K562 (cell line): ENCODE measurements around the gene EFNA2. TPM values are rescaled to one million over a fixed set of nuclear protein-coding genes. Genes with fewer than 3 reads are reported as not detected.
A peak's percentile ranks its signal among the peaks of the same experiment; 100 is the strongest.

Source experiments
- ATAC-seq: fragments of 200-7000 bp; cut with Tn5 transposase; 3 replicates; pipeline ENCODE4 v1.9.1; 2020; ENCODE audit warnings: moderate library complexity
- BruUV-seq: library from RNA; stranded (reverse); fragments of 400-500 nt; replicated peaks from 2 replicates; lab custom pipeline; 2021; lab: Mats Ljungman, UMichigan
- CTCF ChIA-PET: fragments of 300-600 bp; formaldehyde crosslinking; extraction: SDS; loops from one replicate; lab custom pipeline; 2021; ENCODE audit warnings: low intra/inter-chr PET ratio; lab: Yijun Ruan, JAX
- POLR2A ChIA-PET: fragments of 300-600, 350-650 bp; sonication (Branson Sonifier 250); formaldehyde crosslinking; extraction: SDS; loops from one replicate; lab custom pipeline; 2021; ENCODE audit warnings: antibody characterized with exemption, inconsistent platforms; lab: Yijun Ruan, JAX
- DNase-seq, 4 experiments: peaks; one replicate each; pipeline versions ENCODE4 v3.0.0 to v3.0.0-alpha.2; 2011 to 2018; ENCODE audit warnings: low spot score in 3 of 4, mixed read lengths in 3 of 4; ENCODE audit errors: extremely low read depth in 1 of 4
- FAIRE-seq: peaks from 2 replicates; lab custom pipeline; 2011; peaks lifted over from hg19 to GRCh38; lab: Jason Lieb, UNC
- H2AFZ ChIP-seq: 2 replicates; pipeline ENCODE4 v1.6.0; 2011; ENCODE audit warnings: low read depth, low read length, control low read depth, inconsistent platforms
- H3K27ac ChIP-seq: fragments of 200-600 bp; 3 replicates; pipeline ENCODE4 v1.8.0; 2011; ENCODE audit warnings: low read depth, mild to moderate bottlenecking, control low read depth, inconsistent platforms, low read length, moderate library complexity, mixed read lengths; ENCODE audit errors: extremely low read depth
- H3K27me3 ChIP-seq, 2 experiments: fragments of 300-600 bp in 1 of 2; 2 replicates in 1 of 2; 3 replicates in 1 of 2; pipeline versions ENCODE4 v1.6.0 to v1.8.0; 2011; ENCODE audit warnings: inconsistent platforms in 2 of 2, low read length in 2 of 2, mild to moderate bottlenecking in 1 of 2, mixed read lengths in 1 of 2, moderate library complexity in 1 of 2; ENCODE audit not compliant: control insufficient read depth in 2 of 2, insufficient read depth in 2 of 2
- H3K36me3 ChIP-seq: fragments of 300-600 bp; 3 replicates; pipeline ENCODE4 v1.8.0; 2011; ENCODE audit warnings: mild to moderate bottlenecking, low read length, inconsistent platforms; ENCODE audit not compliant: control insufficient read depth, insufficient read depth
- H3K4me1 ChIP-seq, 2 experiments: fragments of 200-600 bp in 1 of 2; replicated peaks in 1 of 2; 2 replicates in 1 of 2; 3 replicates in 1 of 2; pipeline versions ENCODE4 v1.5.1 to v1.8.0; 2011; ENCODE audit warnings: inconsistent platforms in 2 of 2, low read length in 2 of 2, mild to moderate bottlenecking in 1 of 2, mixed read lengths in 1 of 2, moderate library complexity in 1 of 2; ENCODE audit not compliant: control insufficient read depth in 2 of 2, insufficient read depth in 2 of 2
- H3K4me2 ChIP-seq: 2 replicates; pipeline ENCODE4 v1.6.1; 2011; ENCODE audit warnings: low read length, control low read depth, inconsistent platforms, mixed read lengths; ENCODE audit not compliant: insufficient read depth
- H3K4me3 ChIP-seq: fragments of 200-600 bp; sonication (generic), shearing (Covaris generic); 2 replicates; pipeline ENCODE4 v1.5.1; 2016; ENCODE audit warnings: control low read depth, inconsistent platforms
- H3K79me2 ChIP-seq: fragments of 200-600 bp; 3 replicates; pipeline ENCODE4 v1.8.0; 2011; ENCODE audit warnings: low read length, inconsistent platforms; ENCODE audit not compliant: control insufficient read depth, insufficient read depth
- H3K9ac ChIP-seq, 2 experiments: 2 replicates each; pipeline versions ENCODE4 v1.6.0 to v1.6.1; 2011; ENCODE audit warnings: low read depth in 2 of 2, low read length in 2 of 2, control low read depth in 1 of 2, inconsistent platforms in 1 of 2, mild to moderate bottlenecking in 1 of 2, mixed read lengths in 1 of 2; ENCODE audit not compliant: insufficient read depth in 1 of 2
- H3K9me1 ChIP-seq: one replicate; pipeline ENCODE4 v1.6.0; 2011; ENCODE audit warnings: inconsistent platforms, mild to moderate bottlenecking, low read length, moderate library complexity; ENCODE audit not compliant: control insufficient read depth, insufficient read depth
- H3K9me3 ChIP-seq: replicated peaks from 2 replicates; pipeline ENCODE4 v1.5.1; 2011; ENCODE audit warnings: low read depth, low read length, inconsistent platforms; ENCODE audit not compliant: control insufficient read depth, insufficient read depth
- H4K20me1 ChIP-seq: replicated peaks from 2 replicates; pipeline ENCODE4 v1.6.1; 2011; ENCODE audit warnings: low read length, inconsistent platforms, mixed read lengths; ENCODE audit not compliant: control insufficient read depth, insufficient read depth
- C11orf30 ChIP-seq: fragments of 450-650 bp; IDR thresholded peaks from 2 replicates; pipeline ENCODE4 v1.6.1; 2016; ENCODE audit warnings: low read depth, mild to moderate bottlenecking
- FOXO4 ChIP-seq: fragments of 450-650 bp; formaldehyde crosslinking; IDR thresholded peaks from 2 replicates; pipeline ENCODE4 v1.4.0; 2020; ENCODE audit warnings: mild to moderate bottlenecking, moderate library complexity
- KLF6 ChIP-seq: fragments of 250-450 bp; sonication (Bioruptor Pico); IDR thresholded peaks from 2 replicates; pipeline ENCODE4 v1.4.0; 2020; ENCODE audit warnings: mild to moderate bottlenecking, moderate library complexity, borderline replicate concordance
- MCM3 ChIP-seq: fragments of 450-650 bp; IDR thresholded peaks from 2 replicates; pipeline ENCODE4 v1.6.1; 2016
- NONO ChIP-seq, 2 experiments: fragments of 200-400 bp in 1 of 2; fragments of 450-650 bp in 1 of 2; formaldehyde crosslinking in 1 of 2; IDR thresholded peaks; 2 replicates each; pipeline ENCODE4 v1.6.1; 2017; ENCODE audit warnings: low read depth in 2 of 2, mild to moderate bottlenecking in 2 of 2, moderate library complexity in 2 of 2, low read length in 1 of 2
- POLR2A ChIP-seq: fragments of 450-650 bp; conservative IDR thresholded peaks from 2 replicates; pipeline ENCODE4 v1.6.1; 2016
- SMARCA4 ChIP-seq: fragments of 450-650 bp; IDR thresholded peaks from 2 replicates; pipeline ENCODE4 v1.6.1; 2016
- SP2 ChIP-seq: IDR thresholded peaks from 2 replicates; pipeline ENCODE4 v1.6.1; 2011; ENCODE audit warnings: mild to moderate bottlenecking, low read depth, low read length, moderate library complexity; ENCODE audit not compliant: poor library complexity, severe bottlenecking; ENCODE audit errors: extremely low read depth
- SRF ChIP-seq, 2 experiments: fragments of 250-450, 450-650 bp in 1 of 2; sonication (Bioruptor Pico) in 1 of 2; sonication (generic) in 1 of 2; formaldehyde crosslinking; IDR thresholded peaks; 2 replicates each; pipeline versions ENCODE4 v1.5.0 to v1.5.1; 2020 to 2022; ENCODE audit warnings: mild to moderate bottlenecking in 1 of 2, missing genetic modification reagents in 1 of 2
- ZBTB7A ChIP-seq: IDR thresholded peaks from 2 replicates; pipeline ENCODE4 v1.6.1; 2011; ENCODE audit warnings: low read depth, mild to moderate bottlenecking, low read length, moderate library complexity, borderline replicate concordance; ENCODE audit not compliant: control insufficient read depth
- ZNF316 ChIP-seq: fragments of 450-650 bp; IDR thresholded peaks from 2 replicates; pipeline ENCODE4 v1.6.1; 2016
- ZNF785 ChIP-seq: fragments of 250-450 bp; sonication (Bioruptor Pico); IDR thresholded peaks from 2 replicates; pipeline ENCODE4 v1.4.0; 2020; ENCODE audit warnings: mild to moderate bottlenecking
- WGBS: fragments of 100-300 bp; shearing (Covaris generic); methylation state at CpG from one replicate; pipeline ENCODE4 v1.1.6; 2016; ENCODE audit warnings: low coverage, mixed read lengths; ENCODE audit not compliant: insufficient coverage; ENCODE audit errors: missing lambda C conversion rate; 5-methylcytosine and 5-hydroxymethylcytosine counted together
- in situ Hi-C: fragments of 300-500 bp; cut with MboI; formaldehyde crosslinking; loops from 4 replicates; pipeline ENCODE4 v1.15.0; 2018; ENCODE audit warnings: inconsistent platforms, mixed read lengths
- intact Hi-C: fragments of 100-400 bp; cut with micrococcal nuclease; formaldehyde crosslinking; loops from 2 replicates; pipeline ENCODE4 v1.14.2; 2022
- polyA plus RNA-seq, 8 experiments: library from polyadenylated mRNA; depleted of rRNA in 4 of 8; stranded (reverse) in 5 of 8; unstranded in 3 of 8; fragments of >200 nt; fragmentation: Nextera tagmentation in 2 of 8; fragmentation: Illumina TruSeq in 1 of 8; extraction: Ambion mirVana in 2 of 8; extraction: Trizol in 1 of 8; gene quantifications; 2 replicates each; pipeline versions ENCODE4 v1.2.1 to v1.2.3, GENCODE V29; 2011 to 2014; ENCODE audit warnings: inconsistent platforms in 1 of 8, missing spikeins in 1 of 8
- total RNA-seq, 7 experiments: library from RNA; depleted of rRNA in 6 of 7; stranded (reverse); fragments of >200 nt in 6 of 7; fragmentation: Illumina TruSeq in 2 of 7; extraction: Trizol in 2 of 7; gene quantifications; 2 replicates each; pipeline versions ENCODE4 v1.2.1 to v1.2.3, GENCODE V29; 2011 to 2021; ENCODE audit warnings: low replicate concordance in 1 of 7

Gene EFNA2
- total and polyA plus RNA-seq, 9 of the 15 experiments (the other 6 are each of a cell fraction or from before 2014, with no cell fraction given) = 0.11 to 0.44 (median 0.15) TPM; not detected in 6

DNA sequence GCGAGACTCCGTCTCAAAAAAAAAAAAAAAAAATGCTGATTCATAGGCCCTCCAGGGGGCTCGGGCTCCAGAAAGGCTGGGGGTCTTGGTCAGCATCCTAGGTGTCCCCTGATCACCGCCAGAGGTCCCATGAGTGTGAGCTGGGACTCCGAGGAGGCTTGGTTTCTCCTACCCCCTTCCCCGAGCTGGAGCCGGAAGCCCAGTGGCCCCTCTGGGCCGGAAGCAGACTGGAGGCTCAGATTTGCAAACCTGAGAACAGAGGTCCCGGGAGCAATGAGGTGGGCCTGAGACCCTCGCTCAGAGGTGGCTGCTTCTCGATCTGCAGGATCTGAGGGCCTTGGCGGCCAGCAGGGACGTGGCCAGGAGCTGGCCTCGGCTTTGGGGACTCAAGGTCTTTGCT is 41.5 kb downstream of the EFNA2 start:
- Histone ChIP-seq H3K79me2 (no peaks in the 10 kb centered on the region), H4K20me1 (no peaks in the 10 kb centered on the region), H3K27me3 (no peaks in the 10 kb centered on the region), H3K9me3 (no peaks in the 10 kb centered on the region), H2AFZ (peak overlapping the region; percentile 55; the same call in 1 of the 2 replicates), H3K9ac (peak overlapping the region in 1 of 2 experiments; percentile 84; a peak in 1 of 4 replicates), H3K36me3 (no peaks in the 10 kb centered on the region), H3K9me1 (peaks cover 3% of the 10 kb centered on the region), H3K4me3 (no peak overlapping the region), H3K4me1 (peaks cover 10 to 54% of the 10 kb centered on the region in 2 experiments), H3K4me2 (no peak overlapping the region), H3K27ac (no peak overlapping the region)
- FAIRE-seq (no peak), ATAC-seq (no peak), DNase-seq (peak in 1 of 4 experiments; percentile 11)
- WGBS = 61% methylated on average over 10 of the region's 14 CpGs
- in situ Hi-C loops (no loop called here), intact Hi-C loops (no loop called here)
- ChIA-PET CTCF (no interaction called here), POLR2A (interaction anchor here (0.5 to 1.3 kb wide), 5 partner anchors 10 to 269 kb away, joined by 3 to 6 read pairs (median 3); partner anchors contain the start of gene CIRBP)
- no peak for TF ChIP-seq MCM3
- TF ChIP-seq ZNF316 = peak; percentile 43
- TF ChIP-seq FOXO4 (CRISPR knock-in tag) = no peak
- TF ChIP-seq SMARCA4 = no peak
- TF ChIP-seq SP2 = no peak
- 0 out of 2 replicates have a peak, but pooled peaks have one; percentile 25 for TF ChIP-seq ZBTB7A
- no peak for TF ChIP-seq POLR2A
- no peak for TF ChIP-seq KLF6 (CRISPR knock-in tag)
- TF ChIP-seq NONO (IDR thresholded peaks at IDR 0.05; ENCODE audit: low read depth in 2 of 2, low read length in 1 of 2) = no peak
- no peak for TF ChIP-seq SRF (CRISPR knock-in tag; IDR thresholded peaks at IDR 0.05)
- TF ChIP-seq ZNF785 (CRISPR knock-in tag) = no peak
- peak; percentile 19; the same call in 1 of the 2 replicates for TF ChIP-seq C11orf30
- BruUV-seq = no TSS peak
